ENCODE results near the gene TMEM156. TPM values are rescaled to one million over a fixed set of nuclear protein-coding genes. Genes with fewer than 3 reads are reported as not detected.

Gene TMEM156
- total and polyA plus RNA-seq, 10 of the 15 experiments (the other 5 are each of a cell fraction or from before 2014, with no cell fraction given), result 20.8 to 48.3 (median 32.7) TPM

- no peak for TF ChIP-seq TARDBP (IDR thresholded peaks at IDR 0.05; ENCODE audit: borderline replicate concordance)
- peak; percentile 68; the same call in 1 of the 2 replicates for TF ChIP-seq YY1 (IDR thresholded peaks at IDR 0.05; ENCODE audit: low read depth, low read length)
- no peak for TF ChIP-seq MAX (IDR thresholded peaks at IDR 0.05; ENCODE audit: low read depth, low read length)
- no peak for TF ChIP-seq CBX3 (IDR thresholded peaks at IDR 0.05; ENCODE audit: borderline replicate concordance, low read depth)
- TF ChIP-seq FOS (IDR thresholded peaks at IDR 0.05; ENCODE audit: borderline replicate concordance, extremely low read depth, insufficient read length), result no peak
- TF ChIP-seq EED (IDR thresholded peaks at IDR 0.05; ENCODE audit: low read depth), result 0 out of 2 replicates have a peak, but pooled peaks have one; percentile 44
- no peak for TF ChIP-seq POLR2A (IDR thresholded peaks at IDR 0.05; ENCODE audit: low read depth, low read length)
- TF ChIP-seq NR2C2 (IDR thresholded peaks at IDR 0.05; ENCODE audit: borderline replicate concordance, control insufficient read depth, insufficient read length, low read depth), result no peak
- TF ChIP-seq ZNF24 (IDR thresholded peaks at IDR 0.05), result peak; percentile 9; the same call in 1 of the 2 replicates
- TF ChIP-seq SRF (IDR thresholded peaks at IDR 0.05; ENCODE audit: low read depth in 2 of 2, low read length in 2 of 2), result no peak
- TF ChIP-seq TAF1 (IDR thresholded peaks at IDR 0.05; ENCODE audit: borderline replicate concordance, low read depth, low read length), result no peak
- TF ChIP-seq TBL1XR1 (IDR thresholded peaks at IDR 0.05; ENCODE audit: low read depth, low read length), result peak; percentile 50; the same call in 1 of the 2 replicates
- no peak for TF ChIP-seq CHD1 (IDR thresholded peaks at IDR 0.05; ENCODE audit: low read depth, low read length)
- TF ChIP-seq E2F4 (IDR thresholded peaks at IDR 0.05; ENCODE audit: low read depth, low read length), result no peak
- peak; percentile 81; the same call in 1 of the 3 replicates for TF ChIP-seq POU2F2 (IDR thresholded peaks at IDR 0.05; ENCODE audit: borderline replicate concordance, low read depth, low read length)
- no peak for TF ChIP-seq BCLAF1 (IDR thresholded peaks at IDR 0.05)
- TF ChIP-seq CREM (IDR thresholded peaks at IDR 0.05; ENCODE audit: low read depth), result no peak; the same call in 1 of the 2 replicates
- no peak for TF ChIP-seq BRCA1 (IDR thresholded peaks at IDR 0.05; ENCODE audit: low read depth, low read length)
- no peak for TF ChIP-seq JUND (IDR thresholded peaks at IDR 0.05; ENCODE audit: low read depth, low read length)
- peak; percentile 46; the same call in 1 of the 2 replicates for TF ChIP-seq GABPA (IDR thresholded peaks at IDR 0.05; ENCODE audit: low read depth)
- no peak for TF ChIP-seq RB1 (IDR thresholded peaks at IDR 0.05; ENCODE audit: borderline replicate concordance)
- TF ChIP-seq ZNF687 (IDR thresholded peaks at IDR 0.05), result no peak
Observed at GRCh38 chr4:38939165-38939564, 93.0 kb downstream of the TMEM156 start (continued).

Measured in GM12878 (cell line).